Osteoblast (primary cell): Measurements from ENCODE around the gene BID. TPM values are rescaled to one million over a fixed set of nuclear protein-coding genes. Genes with fewer than 3 reads are reported as not detected.
A peak's percentile ranks its signal among the peaks of the same experiment; 100 is the strongest.

Experiments
- DNase-seq: peaks from one replicate; pipeline ENCODE4 v3.0.0; 2011; ENCODE audit warnings: low spot score, mixed read lengths; ENCODE audit not compliant: insufficient read length; ENCODE audit errors: missing footprints
- H2AFZ ChIP-seq: 2 replicates; pipeline ENCODE4 v1.6.0; 2011; ENCODE audit warnings: mild to moderate bottlenecking, low read length
- H3K27ac ChIP-seq: 2 replicates; pipeline ENCODE4 v1.5.1; 2011; ENCODE audit warnings: mild to moderate bottlenecking, low read depth, low read length, moderate library complexity
- H3K27me3 ChIP-seq: 2 replicates; pipeline ENCODE4 v1.6.0; 2012; ENCODE audit warnings: mild to moderate bottlenecking, control low read depth, inconsistent platforms, low read length, moderate library complexity; ENCODE audit not compliant: insufficient read depth
- H3K36me3 ChIP-seq: 2 replicates; pipeline ENCODE4 v1.5.1; 2011; ENCODE audit warnings: mild to moderate bottlenecking, low read length, control low read depth, moderate library complexity; ENCODE audit not compliant: insufficient read depth
- H3K4me1 ChIP-seq: 2 replicates; pipeline ENCODE4 v1.5.1; 2011; ENCODE audit warnings: mild to moderate bottlenecking, low read length, control low read depth, moderate library complexity; ENCODE audit not compliant: insufficient read depth
- H3K4me2 ChIP-seq: 2 replicates; pipeline ENCODE4 v1.6.0; 2011; ENCODE audit warnings: mild to moderate bottlenecking, low read length; ENCODE audit not compliant: insufficient read depth
- H3K4me3 ChIP-seq: fragments of 200-600 bp; sonication (generic); 3 replicates; pipeline ENCODE4 v1.5.1; 2012; ENCODE audit warnings: mild to moderate bottlenecking, low read length, inconsistent platforms; ENCODE audit not compliant: insufficient read depth
- H3K79me2 ChIP-seq: 2 replicates; pipeline ENCODE4 v1.6.0; 2012; ENCODE audit warnings: mild to moderate bottlenecking, low read length, control low read depth, inconsistent platforms; ENCODE audit not compliant: insufficient read depth
- H3K9me3 ChIP-seq: 2 replicates; pipeline ENCODE4 v1.5.1; 2011; ENCODE audit warnings: low read depth, low read length, control low read depth
- H4K20me1 ChIP-seq: 2 replicates; pipeline ENCODE4 v1.6.0; 2012; ENCODE audit warnings: mild to moderate bottlenecking, low read length, control low read depth; ENCODE audit not compliant: insufficient read depth
- CTCF ChIP-seq: IDR thresholded peaks from 2 replicates; pipeline ENCODE4 v1.5.1; 2011; ENCODE audit warnings: mild to moderate bottlenecking, low read depth, low read length, moderate library complexity; ENCODE audit errors: extremely low read depth
- total RNA-seq: library from RNA; depleted of rRNA; stranded (reverse); fragments of >200 nt; gene quantifications from 2 replicates; pipeline ENCODE4 v1.2.3, GENCODE V29; 2012

BID gene
- total RNA-seq, 1 donor: 16.3 TPM

GRCh38 chr22:17719911-17720310, 54.4 kb downstream of the BID start:
- Histone ChIP-seq H3K9me3 (no peaks in the 10 kb centered on the region), H3K27me3 (no peaks in the 10 kb centered on the region), H3K36me3 (peaks cover 8% of the 10 kb centered on the region), H3K79me2 (peaks cover 68% of the 10 kb centered on the region), H3K4me2 (no peak overlapping the region), H3K4me1 (peaks cover 24% of the 10 kb centered on the region), H2AFZ (no peak overlapping the region), H4K20me1 (peaks cover 4% of the 10 kb centered on the region), H3K4me3 (no peak overlapping the region), H3K27ac (no peak overlapping the region)
- TF ChIP-seq CTCF: no peak
- no peak for DNase-seq

GRCh38 chr22:17717708-17718107, 56.6 kb downstream of the BID start:
- H3K79me2 ChIP-seq: peaks cover 65% of the 10 kb centered on the region
- TF ChIP-seq CTCF: no peak
- peaks cover 4% of the 10 kb centered on the region for H4K20me1 ChIP-seq
- H3K9me3 ChIP-seq: no peaks in the 10 kb centered on the region
- H3K36me3 ChIP-seq: peaks cover 6% of the 10 kb centered on the region
- H2AFZ ChIP-seq: no peak overlapping the region
- no peak overlapping the region for H3K27ac ChIP-seq
- no peak for DNase-seq
- H3K27me3 ChIP-seq: no peaks in the 10 kb centered on the region
- no peak overlapping the region for H3K4me2 ChIP-seq
- peaks cover 21% of the 10 kb centered on the region for H3K4me1 ChIP-seq
- no peak overlapping the region for H3K4me3 ChIP-seq

- Histone ChIP-seq H2AFZ (no peak overlapping the region), H3K27ac (peak overlapping the region; percentile 2), H3K4me3 (no peak overlapping the region), H3K79me2 (peaks cover 69% of the 10 kb centered on the region), H3K4me2 (no peak overlapping the region), H3K27me3 (no peaks in the 10 kb centered on the region), H4K20me1 (peaks cover 4% of the 10 kb centered on the region), H3K36me3 (peaks cover 6% of the 10 kb centered on the region), H3K4me1 (peaks cover 21% of the 10 kb centered on the region), H3K9me3 (no peaks in the 10 kb centered on the region)
- TF ChIP-seq CTCF: no peak
- peak; percentile 79 for DNase-seq
Measured at GRCh38 chr22:17716529-17716928, 57.7 kb downstream of the BID start.

- peaks cover 5% of the 10 kb centered on the region for H3K36me3 ChIP-seq
- H3K4me3 ChIP-seq: no peak overlapping the region
- no peak for DNase-seq
- H3K27ac ChIP-seq: peak overlapping the region; percentile 21
- no peaks in the 10 kb centered on the region for H3K27me3 ChIP-seq
- no peak overlapping the region for H2AFZ ChIP-seq
- peaks cover 20% of the 10 kb centered on the region for H3K4me1 ChIP-seq
- no peak for TF ChIP-seq CTCF
- no peaks in the 10 kb centered on the region for H3K9me3 ChIP-seq
- no peak overlapping the region for H3K4me2 ChIP-seq
- peaks cover under 1% of the 10 kb centered on the region for H4K20me1 ChIP-seq
- peaks cover 84% of the 10 kb centered on the region for H3K79me2 ChIP-seq
Measured at GRCh38 chr22:17712441-17712840, 61.8 kb downstream of the BID start.
